ENCODE measurements around the gene IQCE. TPM values are rescaled to one million over a fixed set of nuclear protein-coding genes. Genes with fewer than 3 reads are reported as not detected.
A peak's percentile ranks its signal among the peaks of the same experiment; 100 is the strongest.

Gene IQCE
- total and polyA plus RNA-seq, 2 experiments from 2014 or later = 14.7 to 14.9 TPM

DNA sequence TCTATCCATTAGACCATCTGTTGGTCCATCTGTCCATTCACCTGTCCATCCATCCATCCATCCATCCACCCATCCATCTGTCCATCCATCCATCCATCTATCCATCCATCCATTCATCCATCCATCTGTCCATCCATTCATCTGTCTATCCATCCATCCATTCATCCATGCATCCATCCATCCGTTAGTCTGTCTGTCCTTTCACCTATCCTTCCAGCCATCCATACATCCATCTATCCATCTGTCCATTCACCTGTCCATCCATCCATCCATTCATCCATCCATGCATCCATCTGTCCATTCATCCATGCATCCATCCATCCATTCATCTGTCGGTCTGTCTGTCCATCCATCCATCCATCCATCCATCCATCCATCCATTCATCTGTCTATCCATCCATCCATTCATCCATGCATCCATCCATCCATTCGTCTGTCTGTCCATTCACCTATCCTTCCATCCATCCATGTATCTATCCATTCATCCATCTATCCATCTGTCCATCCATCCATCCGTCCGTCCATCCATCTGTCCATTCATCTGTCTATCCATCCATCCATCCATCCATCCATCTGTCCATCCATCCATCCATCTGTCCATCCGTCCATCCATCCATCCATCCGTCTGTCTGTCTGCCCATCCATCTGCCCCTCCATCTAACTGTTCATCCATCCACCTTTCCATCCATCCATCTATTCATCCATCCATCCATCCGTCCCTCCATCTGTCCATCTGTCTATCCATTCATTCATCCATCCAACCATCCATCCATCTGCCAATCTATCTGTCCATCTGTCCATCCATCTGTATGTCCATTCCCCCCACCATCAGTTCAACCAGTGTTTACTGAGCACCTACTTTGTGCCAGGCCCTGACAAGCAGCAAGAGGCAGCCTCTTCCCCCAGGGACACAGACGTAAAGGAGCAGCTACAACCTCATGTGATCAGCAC, 44.0 kb upstream of the IQCE start:
- H3K27me3 ChIP-seq (replicated peaks; ENCODE audit: insufficient read depth) = no peaks in the 10 kb centered on the region
- no peak overlapping the region for H2AFZ ChIP-seq
- 88 to 94% methylated on average over 9 of the region's 9 CpGs for WGBS, 2 experiments (ENCODE audit: low coverage in 1 of 2, low lambda C conversion rate in 2 of 2, missing lambda C conversion rate in 2 of 2)
- H3K27ac ChIP-seq = no peak overlapping the region
- peaks cover 27% of the 10 kb centered on the region for H3K4me1 ChIP-seq (ENCODE audit: insufficient read depth)
- no peaks in the 10 kb centered on the region for H3K79me2 ChIP-seq (ENCODE audit: insufficient read depth)
- H3K36me3 ChIP-seq (ENCODE audit: low read depth) = no peaks in the 10 kb centered on the region
- DNase-seq = no peak
- TF ChIP-seq EZH2 (IDR thresholded peaks at IDR 0.05; ENCODE audit: insufficient read depth, poor library complexity, severe bottlenecking) (no peak), EZH2phosphoT487 (IDR thresholded peaks at IDR 0.05; ENCODE audit: insufficient read depth, low read depth) (no peak)
- no peak overlapping the region for H3K9ac ChIP-seq
- no peaks in the 10 kb centered on the region for H3F3A ChIP-seq (ENCODE audit: insufficient read depth)
- no peaks in the 10 kb centered on the region for H3K9me3 ChIP-seq (ENCODE audit: low read depth)
- no peak overlapping the region for H3K4me2 ChIP-seq (ENCODE audit: unreplicated experiment)
- H4K20me1 ChIP-seq (ENCODE audit: insufficient read depth) = no peaks in the 10 kb centered on the region
- no peak overlapping the region for H3K4me3 ChIP-seq
- in situ Hi-C loops (cut with MboI) = no loop called here
- no peaks in the 10 kb centered on the region for H3K9me2 ChIP-seq (ENCODE audit: insufficient read depth)

DNA sequence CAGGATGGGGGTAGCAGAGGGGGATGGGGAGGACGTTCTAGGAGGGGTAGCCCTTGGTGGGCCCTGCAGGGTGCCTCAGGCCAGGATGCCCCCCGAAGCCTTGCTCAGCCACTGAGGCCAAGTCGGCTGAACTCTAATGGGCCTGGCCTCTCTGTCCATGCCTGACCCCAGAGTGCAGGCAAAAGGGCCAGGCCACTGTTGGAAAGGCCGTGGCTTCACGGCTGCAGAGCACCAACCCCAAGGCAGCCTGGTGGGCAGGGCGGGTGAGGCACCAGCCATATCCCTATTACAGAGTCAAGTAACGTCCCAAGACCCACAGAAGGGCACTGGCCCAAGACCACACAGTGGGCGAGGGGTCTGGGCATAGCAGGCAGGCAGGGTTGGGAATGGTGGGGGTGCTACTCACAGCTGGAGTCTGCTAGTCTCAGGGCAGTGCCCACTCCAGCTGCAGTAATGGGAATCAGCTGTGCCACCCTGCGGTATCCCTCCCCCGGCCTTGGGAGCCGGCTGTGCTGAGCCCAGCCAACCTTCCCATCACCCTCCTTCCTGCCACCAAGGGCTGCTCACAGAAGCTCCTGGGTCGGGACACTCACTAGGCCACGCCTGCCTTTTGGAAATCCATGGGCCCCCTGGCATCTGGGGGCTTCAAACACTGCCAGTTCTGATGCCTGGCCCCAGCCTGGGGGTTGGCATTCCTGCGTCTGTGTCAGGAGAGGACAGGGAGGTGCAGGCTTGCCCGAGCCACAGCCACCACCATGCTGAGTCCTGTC, 43.2 kb upstream of the IQCE start:
- no peak for DNase-seq
- H3K4me1 ChIP-seq (ENCODE audit: insufficient read depth) = peaks cover 30% of the 10 kb centered on the region

DNA sequence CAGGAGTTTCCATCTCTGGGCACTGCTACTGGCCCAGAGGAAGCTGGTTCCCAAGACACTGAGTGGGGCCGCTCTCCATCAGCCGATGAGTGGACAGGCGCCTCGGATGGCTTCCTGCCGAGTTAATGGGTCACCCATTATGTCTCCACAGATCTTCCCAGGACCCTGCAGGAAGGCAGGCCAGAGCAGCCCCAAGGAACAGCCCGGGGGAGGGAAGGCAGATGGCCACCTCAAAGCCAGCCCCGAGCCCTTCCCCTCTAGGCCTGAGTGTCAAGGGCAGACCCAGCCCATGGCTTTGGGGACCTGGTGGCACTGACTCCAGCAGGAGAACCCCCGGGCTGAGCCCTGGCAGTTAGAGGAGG, 42.6 kb upstream of the IQCE start:
- H3K27me3 ChIP-seq (replicated peaks; ENCODE audit: insufficient read depth) = no peaks in the 10 kb centered on the region
- 0 out of 2 replicates have a peak, but pooled peaks cover 6% of the 10 kb centered on the region for H3K79me2 ChIP-seq (ENCODE audit: insufficient read depth)
- no peak overlapping the region for H3K27ac ChIP-seq
- WGBS, 2 experiments (ENCODE audit: low coverage in 1 of 2, low lambda C conversion rate in 2 of 2, missing lambda C conversion rate in 2 of 2) = 88 to 94% methylated on average over 8 of the region's 8 CpGs
- H2AFZ ChIP-seq = no peak overlapping the region
- H3K9me2 ChIP-seq (ENCODE audit: insufficient read depth) = no peaks in the 10 kb centered on the region
- peak; percentile 31 for DNase-seq
- peaks cover 32% of the 10 kb centered on the region for H3K4me1 ChIP-seq (ENCODE audit: insufficient read depth)
- TF ChIP-seq EZH2phosphoT487 (IDR thresholded peaks at IDR 0.05; ENCODE audit: insufficient read depth, low read depth) = no peak
- TF ChIP-seq EZH2 (IDR thresholded peaks at IDR 0.05; ENCODE audit: insufficient read depth, poor library complexity, severe bottlenecking) = no peak
- no peaks in the 10 kb centered on the region for H3F3A ChIP-seq (ENCODE audit: insufficient read depth)
- no peaks in the 10 kb centered on the region for H4K20me1 ChIP-seq (ENCODE audit: insufficient read depth)
- no peaks in the 10 kb centered on the region for H3K9me3 ChIP-seq (ENCODE audit: low read depth)
- H3K4me2 ChIP-seq (ENCODE audit: unreplicated experiment) = no peak overlapping the region
- no peaks in the 10 kb centered on the region for H3K36me3 ChIP-seq (ENCODE audit: low read depth)
- no peak overlapping the region for H3K9ac ChIP-seq
- in situ Hi-C loops (cut with MboI) = no loop called here
- no peak overlapping the region for H3K4me3 ChIP-seq

More for the DNA sequence above, 43.2 kb upstream of the IQCE start:
- Histone ChIP-seq H3K9me3 (ENCODE audit: low read depth) (no peaks in the 10 kb centered on the region), H2AFZ (no peak overlapping the region), H3K27ac (no peak overlapping the region), H3K27me3 (replicated peaks; ENCODE audit: insufficient read depth) (no peaks in the 10 kb centered on the region), H3K79me2 (ENCODE audit: insufficient read depth) (0 out of 2 replicates have a peak, but pooled peaks cover 4% of the 10 kb centered on the region), H3K4me3 (no peak overlapping the region), H3K36me3 (ENCODE audit: low read depth) (no peaks in the 10 kb centered on the region), H3F3A (ENCODE audit: insufficient read depth) (no peaks in the 10 kb centered on the region), H3K4me2 (ENCODE audit: unreplicated experiment) (no peak overlapping the region), H3K9ac (no peak overlapping the region), H4K20me1 (ENCODE audit: insufficient read depth) (no peaks in the 10 kb centered on the region), H3K9me2 (ENCODE audit: insufficient read depth) (no peaks in the 10 kb centered on the region)
- in situ Hi-C loops (cut with MboI) = no loop called here
- 90 to 91% methylated on average over 15 of the region's 15 CpGs for WGBS, 2 experiments (ENCODE audit: low coverage in 1 of 2, low lambda C conversion rate in 2 of 2, missing lambda C conversion rate in 2 of 2)
- TF ChIP-seq EZH2 (IDR thresholded peaks at IDR 0.05; ENCODE audit: insufficient read depth, poor library complexity, severe bottlenecking) (no peak), EZH2phosphoT487 (IDR thresholded peaks at IDR 0.05; ENCODE audit: insufficient read depth, low read depth) (no peak)

DNA sequence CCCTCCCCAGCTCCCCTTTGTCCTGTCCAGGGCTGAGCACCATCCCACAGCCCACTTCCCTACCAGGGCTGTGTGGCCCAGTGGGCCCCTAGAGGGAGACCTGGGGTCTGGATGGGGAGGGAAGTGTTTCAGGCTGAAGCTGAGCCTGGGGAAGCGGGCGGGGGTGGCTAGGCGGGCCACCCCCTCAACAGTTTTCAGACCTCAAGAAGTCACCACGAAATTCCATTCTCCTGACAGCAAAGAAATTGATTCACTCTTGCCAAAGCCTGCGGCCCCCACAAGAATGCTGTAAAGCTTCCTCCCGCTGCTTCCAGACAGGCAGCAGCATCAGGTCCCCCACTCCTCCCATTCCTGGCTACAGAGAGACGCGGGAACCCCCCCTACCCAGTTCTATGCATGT, 41.8 kb upstream of the IQCE start:
- Histone ChIP-seq H3K9ac (peak overlapping the region; percentile 46), H2AFZ (no peak overlapping the region), H3K36me3 (ENCODE audit: low read depth) (no peaks in the 10 kb centered on the region), H3K9me2 (ENCODE audit: insufficient read depth) (no peaks in the 10 kb centered on the region), H3K9me3 (ENCODE audit: low read depth) (no peaks in the 10 kb centered on the region), H3K27ac (peak overlapping the region; percentile 17; the same call in 1 of the 2 replicates), H3K4me1 (ENCODE audit: insufficient read depth) (peaks cover 38% of the 10 kb centered on the region), H4K20me1 (ENCODE audit: insufficient read depth) (no peaks in the 10 kb centered on the region), H3K4me2 (ENCODE audit: unreplicated experiment) (peak overlapping the region; percentile 49), H3F3A (ENCODE audit: insufficient read depth) (no peaks in the 10 kb centered on the region), H3K4me3 (no peak overlapping the region), H3K27me3 (replicated peaks; ENCODE audit: insufficient read depth) (no peaks in the 10 kb centered on the region), H3K79me2 (ENCODE audit: insufficient read depth) (0 out of 2 replicates have a peak, but pooled peaks cover 6% of the 10 kb centered on the region)
- DNase-seq = peak; percentile 96
- in situ Hi-C loops (cut with MboI) = no loop called here
- 1 to 6% methylated on average over 7 to 8 of the region's 8 CpGs for WGBS, 2 experiments (ENCODE audit: low coverage in 1 of 2, low lambda C conversion rate in 2 of 2, missing lambda C conversion rate in 2 of 2)
- no peak for TF ChIP-seq EZH2phosphoT487 (IDR thresholded peaks at IDR 0.05; ENCODE audit: insufficient read depth, low read depth)
- TF ChIP-seq EZH2 (IDR thresholded peaks at IDR 0.05; ENCODE audit: insufficient read depth, poor library complexity, severe bottlenecking) = no peak

All from GM23248 (cell line).